GM18867 (cell line): Measurements from ENCODE around the gene TFAM.

ENCODE experiments used
- ATAC-seq: cut with Tn5 transposase; IDR thresholded peaks from one replicate; pipeline ENCODE4 v1.9.1; 2021; ENCODE audit warnings: mild to moderate bottlenecking, moderate library complexity; ENCODE audit not compliant: unreplicated experiment

TFAM gene

GRCh38 chr10:58433066-58433465, 47.9 kb downstream of the TFAM start:
- no peak for ATAC-seq

GRCh38 chr10:58433571-58433970, 48.4 kb downstream of the TFAM start:
- ATAC-seq, result no peak

GRCh38 chr10:58435297-58435985, 50.2 kb downstream of the TFAM start:
- ATAC-seq, result no peak

GRCh38 chr10:58436071-58436470, 50.9 kb downstream of the TFAM start:
- ATAC-seq, result no peak

GRCh38 chr10:58438340-58438871, 53.2 kb downstream of the TFAM start:
- ATAC-seq, result no peak

- ATAC-seq, result no peak
Observed at GRCh38 chr10:58438986-58439385, 53.8 kb downstream of the TFAM start.

- no peak for ATAC-seq
Observed at GRCh38 chr10:58439632-58440364, 54.6 kb downstream of the TFAM start.

- no peak for ATAC-seq
Observed at GRCh38 chr10:58440484-58440883, 55.3 kb downstream of the TFAM start.

GRCh38 chr10:58444321-58444720, 59.1 kb downstream of the TFAM start:
- no peak for ATAC-seq

GRCh38 chr10:58444876-58445275, 59.7 kb downstream of the TFAM start:
- no peak for ATAC-seq

GRCh38 chr10:58448121-58448935, 63.1 kb downstream of the TFAM start:
- ATAC-seq, result no peak
